Measurements from ENCODE around the gene TYW1. TPM values are rescaled to one million over a fixed set of nuclear protein-coding genes. Genes with fewer than 3 reads are reported as not detected.
"Not testable (repeated sequence)": the region's sequence is repeated elsewhere in the genome, so short reads cannot be mapped to it uniquely, and the experiment has no call there.

TYW1 gene
- total RNA-seq, 1 donor from 2014 or later: 25.2 TPM

DNA sequence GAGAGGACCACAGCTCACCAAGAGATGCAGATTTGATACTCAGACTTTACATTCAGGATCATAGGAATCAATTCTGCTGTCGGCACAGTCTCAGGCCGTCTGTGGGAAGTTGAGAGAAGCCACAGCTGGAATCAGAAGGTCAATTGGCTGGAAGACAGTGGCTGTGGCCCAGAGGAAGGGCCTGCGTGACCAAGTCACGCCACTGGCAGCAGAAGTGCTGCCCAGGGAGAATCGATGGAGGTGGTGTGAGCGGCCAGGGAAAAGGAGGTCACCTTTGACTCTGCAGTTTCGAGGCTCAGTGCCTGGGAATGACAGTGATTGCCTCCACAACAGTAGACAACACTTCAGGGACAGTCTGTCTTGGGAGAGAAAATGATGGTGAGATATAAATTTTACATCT, 239.6 kb downstream of the TYW1 start:
- not testable (repeated sequence) for DNase-seq (ENCODE audit: low read depth)

DNA sequence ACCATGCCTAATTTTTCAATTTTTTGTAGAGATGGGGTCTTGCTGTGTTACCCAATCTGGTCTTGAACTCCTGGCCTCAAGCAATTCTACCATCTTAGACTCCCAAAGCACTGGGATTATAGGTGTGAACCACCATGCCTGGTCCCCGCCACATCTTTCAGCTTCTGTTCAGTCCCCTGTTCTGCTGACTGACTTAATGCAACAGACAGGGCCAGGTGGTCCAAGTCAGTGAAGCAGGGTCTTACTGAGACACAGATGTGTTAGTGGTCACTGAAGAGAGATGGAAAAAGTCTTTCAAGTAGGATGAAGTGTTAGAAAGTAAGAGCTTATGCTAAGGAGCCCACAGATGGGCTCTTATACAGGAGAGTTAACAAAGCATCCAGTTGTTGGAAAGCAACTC, 246.2 kb downstream of the TYW1 start:
- not testable (repeated sequence) for DNase-seq (ENCODE audit: low read depth)

GRCh38 chr7:67248364-67248763, 251.7 kb downstream of the TYW1 start:
- DNase-seq (ENCODE audit: low read depth): not testable (repeated sequence)

- no peak for DNase-seq (ENCODE audit: low read depth)
Observed at GRCh38 chr7:67251986-67252558, 255.4 kb downstream of the TYW1 start.

DNA sequence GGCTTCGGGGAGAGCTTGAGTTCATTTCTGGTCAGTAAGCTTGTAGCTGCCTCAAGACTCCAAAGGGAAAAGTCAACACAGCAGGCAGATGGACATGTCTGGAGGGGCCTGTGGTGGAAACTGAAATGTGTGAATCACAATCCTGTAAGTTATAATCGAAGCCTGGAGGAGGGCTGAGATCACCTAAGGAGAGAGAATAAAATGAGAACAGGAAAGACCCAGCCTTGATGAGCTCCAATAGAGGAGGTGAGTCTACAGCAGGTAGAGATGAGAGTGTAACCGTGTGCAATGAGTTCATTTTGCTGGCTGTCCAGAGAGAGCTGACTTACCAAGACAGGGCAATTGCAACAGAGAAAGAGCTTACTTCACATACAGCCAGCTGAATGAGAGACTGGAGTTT, 258.4 kb downstream of the TYW1 start:
- DNase-seq (ENCODE audit: low read depth): not testable (repeated sequence)

GRCh38 chr7:67257779-67258178, 261.1 kb downstream of the TYW1 start:
- DNase-seq (ENCODE audit: low read depth): not testable (repeated sequence)

DNA sequence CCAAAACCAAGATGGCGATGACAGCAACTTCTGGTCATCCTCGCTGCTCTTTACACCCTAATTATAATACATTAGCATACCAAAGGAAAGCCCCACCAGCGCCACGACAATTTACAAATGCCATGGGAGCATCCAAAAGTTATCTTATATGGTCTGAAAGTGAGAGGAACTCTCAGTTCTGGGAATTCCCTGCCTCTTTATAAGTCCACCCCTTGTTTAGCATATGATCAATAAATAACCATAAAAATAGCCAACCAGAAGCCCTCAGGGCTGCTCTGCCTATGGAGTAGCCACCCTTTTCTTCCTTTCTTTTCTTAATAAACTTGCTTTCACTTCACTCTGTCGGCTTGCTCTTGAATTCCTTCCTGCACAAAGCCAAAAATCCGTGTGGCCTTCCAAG, 262.7 kb downstream of the TYW1 start:
- DNase-seq (ENCODE audit: low read depth): not testable (repeated sequence)

GRCh38 chr7:67260166-67260586, 263.5 kb downstream of the TYW1 start:
- DNase-seq (ENCODE audit: low read depth): peak; percentile 5

- DNase-seq (ENCODE audit: low read depth): peak; percentile 6
Observed at GRCh38 chr7:67264000-67264399, 267.4 kb downstream of the TYW1 start.

GRCh38 chr7:67266070-67266469, 269.4 kb downstream of the TYW1 start:
- not testable (repeated sequence) for DNase-seq (ENCODE audit: low read depth)

DNA sequence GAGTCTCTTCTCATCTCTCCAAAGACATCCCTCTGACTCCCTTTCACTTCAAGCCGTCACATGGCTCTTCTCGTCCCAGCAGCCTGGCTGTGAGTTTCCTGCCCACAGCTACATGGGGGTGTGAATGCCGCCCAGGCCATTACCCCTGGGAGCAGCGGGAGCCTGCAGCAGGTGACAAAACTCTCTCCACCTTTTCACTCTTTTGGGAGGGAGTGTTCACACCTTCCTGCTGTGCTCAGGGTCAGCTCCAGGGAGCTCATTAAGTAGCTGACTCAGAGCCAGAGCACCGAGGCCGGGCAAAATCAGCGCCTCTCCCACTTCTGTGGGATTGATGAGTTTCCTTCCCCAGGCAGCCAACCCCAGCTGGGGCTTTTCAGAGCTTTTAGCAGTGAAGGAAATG, 271.3 kb downstream of the TYW1 start:
- DNase-seq (ENCODE audit: low read depth): no peak

- DNase-seq (ENCODE audit: low read depth): not testable (repeated sequence)
Observed at GRCh38 chr7:67269916-67270315, 273.3 kb downstream of the TYW1 start.

Small RNAs within 50 kb of the gene (microRNA-seq; reads per million reads assigned to microRNA genes)
- not detected for gene MIR4650-1

Other genes with a start within 250 kb of the TYW1 start
- 154 TPM in 2 replicates for gene TMEM248, start 75.6 kb upstream of the TYW1 start, total RNA-seq
- gene SBDS, start 1.2 kb upstream of the TYW1 start, total RNA-seq: 456 and 500 TPM in 2 replicates